ENCODE data around the gene UBE2H.

GRCh38 chr7:129803546-129804081 is 149.1 kb downstream of the UBE2H start:
- TF ChIP-seq, protein P1, sequence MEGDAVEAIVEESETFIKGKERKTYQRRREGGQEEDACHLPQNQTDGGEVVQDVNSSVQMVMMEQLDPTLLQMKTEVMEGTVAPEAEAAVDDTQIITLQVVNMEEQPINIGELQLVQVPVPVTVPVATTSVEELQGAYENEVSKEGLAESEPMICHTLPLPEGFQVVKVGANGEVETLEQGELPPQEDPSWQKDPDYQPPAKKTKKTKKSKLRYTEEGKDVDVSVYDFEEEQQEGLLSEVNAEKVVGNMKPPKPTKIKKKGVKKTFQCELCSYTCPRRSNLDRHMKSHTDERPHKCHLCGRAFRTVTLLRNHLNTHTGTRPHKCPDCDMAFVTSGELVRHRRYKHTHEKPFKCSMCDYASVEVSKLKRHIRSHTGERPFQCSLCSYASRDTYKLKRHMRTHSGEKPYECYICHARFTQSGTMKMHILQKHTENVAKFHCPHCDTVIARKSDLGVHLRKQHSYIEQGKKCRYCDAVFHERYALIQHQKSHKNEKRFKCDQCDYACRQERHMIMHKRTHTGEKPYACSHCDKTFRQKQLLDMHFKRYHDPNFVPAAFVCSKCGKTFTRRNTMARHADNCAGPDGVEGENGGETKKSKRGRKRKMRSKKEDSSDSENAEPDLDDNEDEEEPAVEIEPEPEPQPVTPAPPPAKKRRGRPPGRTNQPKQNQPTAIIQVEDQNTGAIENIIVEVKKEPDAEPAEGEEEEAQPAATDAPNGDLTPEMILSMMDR (IDR thresholded peaks at IDR 0.05 in 4 of 5, conservative IDR thresholded peaks at IDR 0.05 in 1 of 5) = no peak
- TF ChIP-seq POLR2A (IDR thresholded peaks at IDR 0.05) = no peak
